Liver (tissue), 9 donors: ENCODE measurements around the gene CETN2. TPM values are rescaled to one million over a fixed set of nuclear protein-coding genes. Genes with fewer than 3 reads are reported as not detected.
"Not testable (repeated sequence)": the region's sequence is repeated elsewhere in the genome, so short reads cannot be mapped to it uniquely, and the experiment has no call there.

Source experiments
- DNase-seq: peaks from one replicate; pipeline ENCODE4 v3.0.0-alpha.2; 2017; ENCODE audit warnings: low spot score
- H3K27ac ChIP-seq, 2 donors: one replicate each; pipeline ENCODE4 v1.7.0; 2013; ENCODE audit warnings: inconsistent platforms in 2 of 2, low read length in 2 of 2, control low read depth in 1 of 2, low read depth in 1 of 2, mild to moderate bottlenecking in 1 of 2
- H3K27me3 ChIP-seq, 4 donors: one replicate each; pipeline versions ENCODE4 v1.6.1 to v1.7.0; 2013; ENCODE audit warnings: low read length in 3 of 4, inconsistent platforms in 1 of 4, mild to moderate bottlenecking in 1 of 4, moderate library complexity in 1 of 4; ENCODE audit not compliant: control insufficient read depth in 4 of 4, insufficient read depth in 4 of 4
- H3K36me3 ChIP-seq, 4 donors: one replicate each; pipeline versions ENCODE4 v1.6.1 to v1.7.0; 2013; ENCODE audit warnings: low read length in 3 of 4, mild to moderate bottlenecking in 3 of 4, low read depth in 1 of 4, moderate library complexity in 1 of 4; ENCODE audit not compliant: control insufficient read depth in 4 of 4, insufficient read depth in 3 of 4
- H3K4me1 ChIP-seq, 4 donors: one replicate each; pipeline versions ENCODE4 v1.6.1 to v1.7.0; 2013; ENCODE audit warnings: low read length in 3 of 4, mild to moderate bottlenecking in 3 of 4, moderate library complexity in 1 of 4; ENCODE audit not compliant: control insufficient read depth in 4 of 4, insufficient read depth in 4 of 4
- H3K4me3 ChIP-seq, 3 donors: one replicate each; pipeline versions ENCODE4 v1.6.1 to v1.7.0; 2013; ENCODE audit warnings: low read length in 3 of 3, control low read depth in 1 of 3, low read depth in 1 of 3, mild to moderate bottlenecking in 1 of 3
- H3K9ac ChIP-seq, 2 donors: one replicate each; pipeline ENCODE4 v1.7.0; 2013; ENCODE audit warnings: low read length in 2 of 2, mild to moderate bottlenecking in 2 of 2, moderate library complexity in 2 of 2, control low read depth in 1 of 2, low read depth in 1 of 2
- H3K9me3 ChIP-seq, 4 donors: one replicate each; pipeline versions ENCODE4 v1.6.1 to v1.7.0; 2013; ENCODE audit warnings: low read length in 3 of 4; ENCODE audit not compliant: control insufficient read depth in 4 of 4
- FOXA1 ChIP-seq: IDR thresholded peaks from 2 replicates; pipeline ENCODE4 v1.6.1; 2016; ENCODE audit warnings: antibody characterized with exemption
- HNF4A ChIP-seq, 2 donors: conservative IDR thresholded peaks; 2 replicates each; pipeline ENCODE4 v1.6.1; 2016; ENCODE audit warnings: antibody characterized with exemption in 2 of 2, mild to moderate bottlenecking in 2 of 2
- JUND ChIP-seq, 2 donors: IDR thresholded peaks; 2 replicates each; pipeline ENCODE4 v1.6.1; 2016; ENCODE audit warnings: antibody characterized with exemption in 2 of 2
- MAX ChIP-seq: IDR thresholded peaks from 2 replicates; pipeline ENCODE4 v1.6.1; 2016; ENCODE audit warnings: antibody characterized with exemption
- TAF1 ChIP-seq: conservative IDR thresholded peaks from 2 replicates; pipeline ENCODE4 v1.6.1; 2016; ENCODE audit warnings: antibody characterized with exemption, mild to moderate bottlenecking
- YY1 ChIP-seq: IDR thresholded peaks from 2 replicates; pipeline ENCODE4 v1.6.1; 2016; ENCODE audit warnings: antibody characterized with exemption, mild to moderate bottlenecking
- WGBS: extraction: QIAGEN DNeasy Blood & Tissue Kit; methylation state at CpG from one replicate; pipeline ENCODE4 v1.1.7; 2013; 5-methylcytosine and 5-hydroxymethylcytosine counted together
- polyA plus RNA-seq, 2 donors: library from polyadenylated mRNA; stranded (reverse) in 1 of 2; unstranded in 1 of 2; fragments of 200-250 nt in 1 of 2; fragments of >200 nt in 1 of 2; fragmentation: Nextera tagmentation in 1 of 2; extraction: Ambion mirVana in 1 of 2; gene quantifications; one replicate each; pipeline versions ENCODE4 v1.2.1 to v1.2.3, GENCODE V29; 2013 to 2015
- total RNA-seq, 2 donors: library from RNA; depleted of rRNA; stranded (reverse); fragments of >200 nt; gene quantifications; one replicate each; pipeline ENCODE4 v1.2.3, GENCODE V29; 2014
- TF ChIP-seq, protein P1 (sequence below): IDR thresholded peaks from 2 replicates; pipeline ENCODE4 v1.6.1; 2016; ENCODE audit warnings: antibody characterized with exemption
- TF ChIP-seq, protein P2 (sequence below): IDR thresholded peaks from 2 replicates; pipeline ENCODE4 v1.6.1; 2016; ENCODE audit warnings: antibody characterized with exemption, mild to moderate bottlenecking
- donor health status: healthy.
- donor health status: healthy.
- donor health status: healthy.
- donor health status: healthy.
- donor health status: healthy.

Gene CETN2
- total and polyA plus RNA-seq, 4 donors = 10.1 to 24.3 (median 13.7) TPM

GRCh38 chrX:152798945-152799344 lies 31.6 kb downstream of the CETN2 start:
- Histone ChIP-seq H3K36me3 (no peaks in the 10 kb centered on the region), H3K4me1 (no peaks in the 10 kb centered on the region), H3K9me3 (no peaks in the 10 kb centered on the region), H3K9ac (no peak overlapping the region), H3K27me3 (no peaks in the 10 kb centered on the region), H3K27ac (no peak overlapping the region), H3K4me3 (no peak overlapping the region)
- TF ChIP-seq TAF1 (no peak), MAX (no peak), FOXA1 (no peak), HNF4A (conservative IDR thresholded peaks at IDR 0.05) (no peak), JUND (IDR thresholded peaks at IDR 0.05) (no peak), YY1 (no peak)
- TF ChIP-seq, protein P1, sequence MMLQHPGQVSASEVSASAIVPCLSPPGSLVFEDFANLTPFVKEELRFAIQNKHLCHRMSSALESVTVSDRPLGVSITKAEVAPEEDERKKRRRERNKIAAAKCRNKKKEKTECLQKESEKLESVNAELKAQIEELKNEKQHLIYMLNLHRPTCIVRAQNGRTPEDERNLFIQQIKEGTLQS = no peak
- TF ChIP-seq, protein P2, sequence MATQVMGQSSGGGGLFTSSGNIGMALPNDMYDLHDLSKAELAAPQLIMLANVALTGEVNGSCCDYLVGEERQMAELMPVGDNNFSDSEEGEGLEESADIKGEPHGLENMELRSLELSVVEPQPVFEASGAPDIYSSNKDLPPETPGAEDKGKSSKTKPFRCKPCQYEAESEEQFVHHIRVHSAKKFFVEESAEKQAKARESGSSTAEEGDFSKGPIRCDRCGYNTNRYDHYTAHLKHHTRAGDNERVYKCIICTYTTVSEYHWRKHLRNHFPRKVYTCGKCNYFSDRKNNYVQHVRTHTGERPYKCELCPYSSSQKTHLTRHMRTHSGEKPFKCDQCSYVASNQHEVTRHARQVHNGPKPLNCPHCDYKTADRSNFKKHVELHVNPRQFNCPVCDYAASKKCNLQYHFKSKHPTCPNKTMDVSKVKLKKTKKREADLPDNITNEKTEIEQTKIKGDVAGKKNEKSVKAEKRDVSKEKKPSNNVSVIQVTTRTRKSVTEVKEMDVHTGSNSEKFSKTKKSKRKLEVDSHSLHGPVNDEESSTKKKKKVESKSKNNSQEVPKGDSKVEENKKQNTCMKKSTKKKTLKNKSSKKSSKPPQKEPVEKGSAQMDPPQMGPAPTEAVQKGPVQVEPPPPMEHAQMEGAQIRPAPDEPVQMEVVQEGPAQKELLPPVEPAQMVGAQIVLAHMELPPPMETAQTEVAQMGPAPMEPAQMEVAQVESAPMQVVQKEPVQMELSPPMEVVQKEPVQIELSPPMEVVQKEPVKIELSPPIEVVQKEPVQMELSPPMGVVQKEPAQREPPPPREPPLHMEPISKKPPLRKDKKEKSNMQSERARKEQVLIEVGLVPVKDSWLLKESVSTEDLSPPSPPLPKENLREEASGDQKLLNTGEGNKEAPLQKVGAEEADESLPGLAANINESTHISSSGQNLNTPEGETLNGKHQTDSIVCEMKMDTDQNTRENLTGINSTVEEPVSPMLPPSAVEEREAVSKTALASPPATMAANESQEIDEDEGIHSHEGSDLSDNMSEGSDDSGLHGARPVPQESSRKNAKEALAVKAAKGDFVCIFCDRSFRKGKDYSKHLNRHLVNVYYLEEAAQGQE = no peak
- WGBS = 71% methylated on average over 1 of the region's 1 CpG
- DNase-seq = no peak

DNA sequence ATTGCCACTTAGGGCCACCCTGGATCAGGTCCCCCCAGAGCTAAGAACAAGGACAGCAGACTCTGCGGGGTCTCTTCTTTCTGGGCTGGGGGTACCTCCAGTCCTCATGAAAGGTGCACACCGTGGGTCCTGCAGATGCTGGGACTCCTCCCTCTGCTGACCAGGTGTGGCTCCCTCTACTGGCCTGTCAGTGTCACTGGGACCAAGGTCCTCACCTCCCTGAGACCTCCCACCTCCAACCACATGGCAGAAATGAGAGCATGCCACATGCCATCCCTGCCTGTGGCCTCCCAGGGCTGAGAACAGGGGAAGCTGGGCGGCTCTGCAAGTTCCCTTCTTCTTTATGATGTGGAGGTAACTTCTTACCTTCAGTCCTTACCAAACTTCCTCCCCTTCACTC lies 43.5 kb downstream of the CETN2 start:
- not testable (repeated sequence) for H3K27me3 ChIP-seq, H3K27ac ChIP-seq, H3K9ac ChIP-seq, H3K4me3 ChIP-seq, DNase-seq, H3K4me1 ChIP-seq, H3K36me3 ChIP-seq, H3K9me3 ChIP-seq
- WGBS = no CpG with 5 or more reads among the region's 3 CpGs

Other genes starting within 250 kb of the CETN2 start
- under 1 TPM in 1 of 2 donors, not detected in 1; 0.05 TPM for gene GABRQ, start 192.9 kb downstream of the CETN2 start, total RNA-seq
- under 1 TPM in 1 of 2 donors, not detected in 1; 0.01 TPM for gene GABRQ, start 192.9 kb downstream of the CETN2 start, polyA plus RNA-seq
- not detected for gene MAGEA3, start 132.0 kb downstream of the CETN2 start, total RNA-seq
- gene MAGEA3, start 132.0 kb downstream of the CETN2 start, polyA plus RNA-seq = not detected
- gene CSAG2, start 121.5 kb downstream of the CETN2 start, total RNA-seq = under 1 TPM in 1 of 2 donors, not detected in 1; 0.14 TPM
- not detected for gene CSAG2, start 121.5 kb downstream of the CETN2 start, polyA plus RNA-seq
- gene MAGEA2B, start 116.1 kb downstream of the CETN2 start, total RNA-seq = not detected
- gene MAGEA2B, start 116.1 kb downstream of the CETN2 start, polyA plus RNA-seq = not detected
- not detected for gene CSAG1, start 97.0 kb downstream of the CETN2 start, total RNA-seq
- not detected for gene CSAG1, start 97.0 kb downstream of the CETN2 start, polyA plus RNA-seq
- gene MAGEA12, start 97.0 kb downstream of the CETN2 start, total RNA-seq = not detected
- not detected for gene MAGEA12, start 97.0 kb downstream of the CETN2 start, polyA plus RNA-seq
- gene MAGEA2, start 76.9 kb downstream of the CETN2 start, total RNA-seq = not detected
- gene MAGEA2, start 76.9 kb downstream of the CETN2 start, polyA plus RNA-seq = not detected
- under 1 TPM in 1 of 2 donors, not detected in 1; 0.14 TPM for gene CSAG3, start 71.5 kb downstream of the CETN2 start, total RNA-seq
- gene CSAG3, start 71.5 kb downstream of the CETN2 start, polyA plus RNA-seq = not detected
- gene MAGEA6, start 61.1 kb downstream of the CETN2 start, total RNA-seq = not detected
- not detected for gene MAGEA6, start 61.1 kb downstream of the CETN2 start, polyA plus RNA-seq
- gene NSDHL, start 306 bp upstream of the CETN2 start, total RNA-seq = 10 to 100 TPM; 42.6 to 63.6 TPM
- gene NSDHL, start 306 bp upstream of the CETN2 start, polyA plus RNA-seq = 10 to 100 TPM; 23.8 to 34.6 TPM
- gene ZNF185, start 67.3 kb upstream of the CETN2 start, total RNA-seq = 1 to 10 TPM; 1.1 to 3.2 TPM
- gene ZNF185, start 67.3 kb upstream of the CETN2 start, polyA plus RNA-seq = under 1 TPM; 0.44 to 0.80 TPM
- under 1 TPM in 1 of 2 donors, not detected in 1; 0.09 TPM for gene PNMA5, start 163.4 kb upstream of the CETN2 start, total RNA-seq
- gene PNMA5, start 163.4 kb upstream of the CETN2 start, polyA plus RNA-seq = not detected
- gene PNMA3, start 225.7 kb upstream of the CETN2 start, total RNA-seq = 10 to 100 TPM in 1 of 2 donors, under 1 TPM in 1; 0.17 to 11.7 TPM
- under 1 TPM; 0.06 to 0.29 TPM for gene PNMA3, start 225.7 kb upstream of the CETN2 start, polyA plus RNA-seq
- gene PNMA6A, start 241.7 kb upstream of the CETN2 start, total RNA-seq = 1 to 10 TPM; 5.4 to 6.4 TPM
- 1 to 10 TPM; 3.5 to 7.5 TPM for gene PNMA6A, start 241.7 kb upstream of the CETN2 start, polyA plus RNA-seq